ENCODE results near the gene PCDH9. TPM values are rescaled to one million over a fixed set of nuclear protein-coding genes. Genes with fewer than 3 reads are reported as not detected.

Gene PCDH9
- total RNA-seq, 1 donor from 2014 or later, result 29.7 TPM

DNA sequence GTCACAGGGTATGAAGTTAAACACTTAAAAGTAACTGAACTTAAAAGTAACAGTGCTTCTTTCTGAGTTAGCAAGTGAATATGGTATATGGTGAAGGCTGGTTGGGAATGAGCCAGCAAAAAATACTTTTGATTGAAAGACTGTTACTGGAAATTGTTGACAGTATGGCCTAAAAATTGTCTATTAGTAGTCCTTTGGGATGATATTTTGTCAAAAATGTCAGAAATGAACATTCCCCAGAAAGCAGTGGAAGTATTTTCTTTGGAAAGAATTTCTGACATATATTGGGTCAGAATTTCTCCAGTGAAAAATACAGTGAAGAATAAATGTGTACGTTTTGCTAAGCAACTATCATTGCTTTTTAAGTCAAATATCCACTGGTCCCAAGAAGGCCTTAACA, 860.5 kb downstream of the PCDH9 start:
- H3K27ac Mint-ChIP-seq, result no peak overlapping the region
- TF ChIP-seq, protein P1, sequence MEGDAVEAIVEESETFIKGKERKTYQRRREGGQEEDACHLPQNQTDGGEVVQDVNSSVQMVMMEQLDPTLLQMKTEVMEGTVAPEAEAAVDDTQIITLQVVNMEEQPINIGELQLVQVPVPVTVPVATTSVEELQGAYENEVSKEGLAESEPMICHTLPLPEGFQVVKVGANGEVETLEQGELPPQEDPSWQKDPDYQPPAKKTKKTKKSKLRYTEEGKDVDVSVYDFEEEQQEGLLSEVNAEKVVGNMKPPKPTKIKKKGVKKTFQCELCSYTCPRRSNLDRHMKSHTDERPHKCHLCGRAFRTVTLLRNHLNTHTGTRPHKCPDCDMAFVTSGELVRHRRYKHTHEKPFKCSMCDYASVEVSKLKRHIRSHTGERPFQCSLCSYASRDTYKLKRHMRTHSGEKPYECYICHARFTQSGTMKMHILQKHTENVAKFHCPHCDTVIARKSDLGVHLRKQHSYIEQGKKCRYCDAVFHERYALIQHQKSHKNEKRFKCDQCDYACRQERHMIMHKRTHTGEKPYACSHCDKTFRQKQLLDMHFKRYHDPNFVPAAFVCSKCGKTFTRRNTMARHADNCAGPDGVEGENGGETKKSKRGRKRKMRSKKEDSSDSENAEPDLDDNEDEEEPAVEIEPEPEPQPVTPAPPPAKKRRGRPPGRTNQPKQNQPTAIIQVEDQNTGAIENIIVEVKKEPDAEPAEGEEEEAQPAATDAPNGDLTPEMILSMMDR (IDR thresholded peaks at IDR 0.05; ENCODE audit: unreplicated experiment), result no peak
- peaks cover 6% of the 10 kb centered on the region for H3K9me3 Mint-ChIP-seq
- no peaks in the 10 kb centered on the region for H3K4me1 Mint-ChIP-seq
- DNase-seq (ENCODE audit: low spot score in 2 of 2, unreplicated experiment in 2 of 2), result no peak
- peaks cover 2% of the 10 kb centered on the region for H3K36me3 Mint-ChIP-seq
- no peak overlapping the region for H3K4me3 Mint-ChIP-seq
- H3K27me3 Mint-ChIP-seq (ENCODE audit: low read depth), result no peaks in the 10 kb centered on the region

DNA sequence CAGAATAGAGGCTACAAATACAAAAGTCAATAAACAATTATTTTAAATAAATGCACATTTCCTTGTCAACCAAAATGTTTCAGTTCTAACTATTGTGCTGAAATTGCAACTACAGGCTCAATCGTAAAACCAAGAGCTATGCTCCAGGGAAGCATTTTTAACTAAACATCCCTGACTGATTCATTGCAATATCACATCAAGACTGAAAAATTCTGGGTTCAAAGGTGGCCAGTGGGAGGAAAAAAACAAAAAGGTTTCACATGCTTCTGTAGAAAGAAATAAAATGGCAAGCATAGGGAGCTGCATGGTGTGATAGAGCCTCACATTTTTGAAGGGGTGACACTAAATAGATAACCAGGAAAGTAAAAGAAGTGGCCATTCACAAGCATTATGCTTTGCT, 862.8 kb downstream of the PCDH9 start:
- no peak overlapping the region for H3K27ac Mint-ChIP-seq
- TF ChIP-seq, protein P1 (IDR thresholded peaks at IDR 0.05; ENCODE audit: unreplicated experiment), result no peak
- H3K4me3 Mint-ChIP-seq, result no peak overlapping the region
- H3K27me3 Mint-ChIP-seq (ENCODE audit: low read depth), result no peaks in the 10 kb centered on the region
- H3K9me3 Mint-ChIP-seq, result peaks cover 6% of the 10 kb centered on the region
- no peaks in the 10 kb centered on the region for H3K4me1 Mint-ChIP-seq
- H3K36me3 Mint-ChIP-seq, result peaks cover 2% of the 10 kb centered on the region
- no peak for DNase-seq (ENCODE audit: low spot score in 2 of 2, unreplicated experiment in 2 of 2)

DNA sequence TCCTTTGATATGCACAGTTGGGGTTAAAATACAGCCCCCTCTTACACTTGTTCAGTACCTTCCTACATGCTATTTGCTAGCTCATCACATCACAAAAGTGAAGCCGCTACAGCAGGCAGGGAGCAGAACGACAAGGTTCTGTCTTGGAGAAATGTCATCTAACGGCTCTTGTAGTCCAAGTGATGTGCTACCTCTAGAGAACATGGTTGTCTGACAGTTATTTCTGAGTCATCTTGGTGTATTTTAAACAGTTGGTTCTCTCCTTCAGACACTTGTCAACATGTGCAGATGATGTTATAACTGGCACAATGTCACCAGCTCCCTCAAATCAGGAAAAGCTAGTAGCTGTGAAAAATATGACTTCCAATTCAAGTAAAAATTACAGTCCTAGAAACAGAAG, 865.0 kb downstream of the PCDH9 start:
- no peak for DNase-seq (ENCODE audit: low spot score in 2 of 2, unreplicated experiment in 2 of 2)
- no peaks in the 10 kb centered on the region for H3K36me3 Mint-ChIP-seq
- no peaks in the 10 kb centered on the region for H3K27me3 Mint-ChIP-seq (ENCODE audit: low read depth)
- H3K4me1 Mint-ChIP-seq, result peaks cover 2% of the 10 kb centered on the region
- H3K27ac Mint-ChIP-seq, result no peak overlapping the region
- peaks cover 6% of the 10 kb centered on the region for H3K9me3 Mint-ChIP-seq
- TF ChIP-seq, protein P1 (IDR thresholded peaks at IDR 0.05; ENCODE audit: unreplicated experiment), result no peak
- no peak overlapping the region for H3K4me3 Mint-ChIP-seq

DNA sequence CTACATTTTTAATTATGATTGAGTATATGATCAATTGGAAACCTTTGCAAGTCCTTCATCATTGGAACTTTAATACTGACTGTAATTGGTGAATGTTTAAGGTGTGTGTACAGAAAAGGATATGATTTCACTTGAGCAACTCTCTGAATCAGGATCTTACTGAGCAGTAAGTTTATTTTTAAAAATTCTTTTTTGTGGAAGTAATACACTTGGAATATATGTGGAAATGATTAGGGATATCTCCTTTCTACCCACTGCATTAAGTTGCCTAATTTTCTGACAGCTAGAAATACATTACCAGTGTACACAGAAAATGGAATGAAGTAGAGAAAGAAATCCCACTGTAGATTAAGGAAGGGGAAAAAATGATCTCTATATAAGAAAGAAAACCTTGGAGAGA, 865.8 kb downstream of the PCDH9 start:
- peaks cover 6% of the 10 kb centered on the region for H3K9me3 Mint-ChIP-seq
- TF ChIP-seq, protein P1 (IDR thresholded peaks at IDR 0.05; ENCODE audit: unreplicated experiment), result no peak
- H3K27ac Mint-ChIP-seq, result no peak overlapping the region

DNA sequence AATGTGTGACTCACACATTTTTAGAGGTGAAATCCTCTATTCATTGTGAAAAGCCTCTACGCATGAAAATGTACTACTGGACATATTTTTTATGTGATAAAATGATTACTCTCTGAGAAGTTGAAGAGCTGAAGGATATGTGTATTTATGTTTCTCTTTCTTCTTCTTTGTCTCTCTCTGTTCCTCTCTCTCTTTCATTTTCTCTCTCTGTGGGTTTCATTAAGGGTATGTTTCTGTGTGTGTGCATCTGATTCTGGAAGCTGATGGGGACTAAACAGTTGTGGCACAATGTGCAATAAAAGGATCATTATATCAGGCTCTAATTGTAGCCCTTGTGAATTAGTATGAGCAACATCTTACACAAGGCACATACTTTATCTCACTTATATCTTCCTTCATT, 867.7 kb downstream of the PCDH9 start:
- TF ChIP-seq, protein P1 (IDR thresholded peaks at IDR 0.05; ENCODE audit: unreplicated experiment), result no peak
- H3K9me3 Mint-ChIP-seq, result no peaks in the 10 kb centered on the region

More for the DNA sequence above, 865.8 kb downstream of the PCDH9 start:
- Mint-ChIP-seq H3K4me3 (no peak overlapping the region), H3K4me1 (peaks cover 8% of the 10 kb centered on the region), H3K36me3 (no peaks in the 10 kb centered on the region), H3K27me3 (ENCODE audit: low read depth) (no peaks in the 10 kb centered on the region)
- no peak for DNase-seq (ENCODE audit: low spot score in 2 of 2, unreplicated experiment in 2 of 2)

More for the DNA sequence above, 867.7 kb downstream of the PCDH9 start:
- H3K4me3 Mint-ChIP-seq, result no peak overlapping the region
- DNase-seq (ENCODE audit: low spot score in 2 of 2, unreplicated experiment in 2 of 2), result no peak
- H3K27ac Mint-ChIP-seq, result no peak overlapping the region
- H3K4me1 Mint-ChIP-seq, result peaks cover 16% of the 10 kb centered on the region
- no peaks in the 10 kb centered on the region for H3K36me3 Mint-ChIP-seq
- no peaks in the 10 kb centered on the region for H3K27me3 Mint-ChIP-seq (ENCODE audit: low read depth)
